NCI-H146 (cell line): ENCODE measurements around the gene MTG2.

Experiments used
- DNase-seq: peaks from one replicate; lab custom pipeline; 2025; lab: John Stamatoyannopoulos, UW

Gene MTG2

GRCh38 chr20:62206388-62206775 is 23.6 kb downstream of the MTG2 start:
- no peak for DNase-seq

DNA sequence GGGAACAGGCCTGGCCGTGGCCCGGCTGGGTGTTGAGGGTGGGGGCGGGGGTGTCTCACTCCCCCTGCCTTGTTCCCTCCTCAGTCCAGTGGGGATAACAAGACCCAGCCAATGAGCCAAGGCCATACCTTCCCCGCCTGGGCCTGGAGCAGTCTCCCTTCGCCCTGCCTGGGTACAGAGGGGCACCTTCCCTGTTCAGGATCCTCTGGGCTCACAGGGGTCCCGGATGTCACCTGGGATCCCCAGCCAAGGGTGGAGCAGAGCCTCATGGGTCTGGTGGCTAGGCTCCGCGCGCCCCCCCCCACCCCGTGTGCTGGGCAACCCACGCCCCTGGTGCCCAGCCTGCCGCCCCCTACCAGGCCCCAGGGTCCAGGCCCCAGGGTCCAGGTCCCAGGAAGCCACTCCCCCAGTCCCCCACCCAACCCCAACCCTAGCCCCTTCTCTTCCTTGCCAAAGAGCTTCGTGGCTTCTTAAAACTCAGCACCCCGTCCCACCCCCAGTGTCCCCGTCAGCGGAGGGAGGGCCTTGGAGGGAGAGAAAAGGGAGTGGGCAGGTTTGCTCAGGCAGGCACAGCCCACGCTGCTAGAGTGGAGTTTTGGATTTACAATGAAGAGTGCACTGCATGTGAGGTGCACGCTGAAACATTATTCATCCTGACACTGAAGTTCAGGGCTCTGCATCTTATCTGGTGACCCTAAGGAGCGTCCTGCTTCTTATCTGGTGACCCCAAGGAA is 25.4 kb downstream of the MTG2 start:
- DNase-seq = no peak

GRCh38 chr20:62208795-62209755 is 26.2 kb downstream of the MTG2 start:
- DNase-seq = no peak

- no peak for DNase-seq
These were observed 27.1 kb downstream of the MTG2 start for GRCh38 chr20:62209850-62210495.

DNA sequence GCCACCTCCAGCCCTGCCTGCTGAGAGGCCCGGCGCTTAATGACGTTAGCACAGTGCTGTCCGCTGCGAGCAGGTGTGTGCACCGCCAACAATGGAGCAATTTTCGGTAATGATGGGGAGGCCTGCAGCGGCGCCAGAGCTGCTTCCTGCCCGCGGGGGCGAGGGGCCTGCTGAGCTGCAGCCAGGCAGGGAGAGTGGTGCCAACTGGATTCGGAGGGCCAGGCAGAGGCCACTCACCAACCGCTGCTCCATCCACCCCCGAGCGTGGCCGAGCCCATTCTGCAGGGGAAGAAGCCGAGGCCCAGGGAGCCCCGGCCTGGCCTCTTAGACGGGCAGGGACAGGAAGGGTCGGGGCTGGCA is 27.6 kb downstream of the MTG2 start:
- DNase-seq = peak; percentile 97

GRCh38 chr20:62211216-62211615 is 28.4 kb downstream of the MTG2 start:
- no peak for DNase-seq

DNA sequence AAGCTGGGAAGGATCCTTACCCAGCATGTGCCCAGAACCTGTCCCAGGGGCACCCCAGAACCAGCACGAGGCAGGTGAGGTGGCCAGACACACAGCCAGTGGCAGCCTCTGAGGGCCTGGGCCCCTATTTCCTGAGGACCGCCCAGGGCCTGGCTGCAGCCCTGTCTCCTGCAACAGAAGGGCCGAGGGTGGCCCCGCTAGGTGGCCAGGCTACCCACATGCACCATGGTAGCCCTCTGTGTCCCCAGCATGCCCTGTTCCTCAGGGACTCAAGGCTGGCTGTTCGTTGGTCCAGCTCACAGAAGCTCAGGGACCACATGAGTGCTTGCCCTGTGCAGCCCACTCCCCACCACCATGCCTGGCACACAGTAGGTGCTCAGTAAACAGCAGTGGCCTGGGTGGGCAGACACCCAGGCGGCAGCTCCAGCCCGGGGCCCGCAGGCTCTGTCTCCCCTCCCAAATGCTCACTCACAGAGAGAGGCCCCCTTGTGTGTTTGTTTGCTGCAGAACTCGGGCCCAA is 29.0 kb downstream of the MTG2 start:
- no peak for DNase-seq

DNA sequence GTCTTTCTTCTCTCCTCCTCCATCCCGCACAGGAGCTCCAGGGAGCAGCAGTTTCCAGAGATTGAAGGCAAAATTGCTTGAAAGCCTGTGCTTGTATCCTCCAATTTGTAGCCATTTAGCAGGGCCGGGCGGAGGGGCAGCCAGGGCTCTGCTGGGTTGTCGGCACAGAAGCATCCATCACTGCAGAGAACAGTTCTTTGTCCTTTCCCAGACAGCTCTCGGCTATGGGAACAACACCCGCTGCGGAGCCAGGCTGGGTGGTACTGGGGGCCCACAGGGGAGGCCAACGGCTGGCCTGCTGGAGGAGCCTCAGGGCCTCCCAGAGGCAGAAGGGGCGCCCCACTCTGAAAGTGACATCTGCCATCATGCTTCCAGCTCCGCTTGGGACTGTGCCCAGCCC is 29.5 kb downstream of the MTG2 start:
- no peak for DNase-seq

GRCh38 chr20:62214067-62214466 is 31.2 kb downstream of the MTG2 start:
- DNase-seq = no peak

DNA sequence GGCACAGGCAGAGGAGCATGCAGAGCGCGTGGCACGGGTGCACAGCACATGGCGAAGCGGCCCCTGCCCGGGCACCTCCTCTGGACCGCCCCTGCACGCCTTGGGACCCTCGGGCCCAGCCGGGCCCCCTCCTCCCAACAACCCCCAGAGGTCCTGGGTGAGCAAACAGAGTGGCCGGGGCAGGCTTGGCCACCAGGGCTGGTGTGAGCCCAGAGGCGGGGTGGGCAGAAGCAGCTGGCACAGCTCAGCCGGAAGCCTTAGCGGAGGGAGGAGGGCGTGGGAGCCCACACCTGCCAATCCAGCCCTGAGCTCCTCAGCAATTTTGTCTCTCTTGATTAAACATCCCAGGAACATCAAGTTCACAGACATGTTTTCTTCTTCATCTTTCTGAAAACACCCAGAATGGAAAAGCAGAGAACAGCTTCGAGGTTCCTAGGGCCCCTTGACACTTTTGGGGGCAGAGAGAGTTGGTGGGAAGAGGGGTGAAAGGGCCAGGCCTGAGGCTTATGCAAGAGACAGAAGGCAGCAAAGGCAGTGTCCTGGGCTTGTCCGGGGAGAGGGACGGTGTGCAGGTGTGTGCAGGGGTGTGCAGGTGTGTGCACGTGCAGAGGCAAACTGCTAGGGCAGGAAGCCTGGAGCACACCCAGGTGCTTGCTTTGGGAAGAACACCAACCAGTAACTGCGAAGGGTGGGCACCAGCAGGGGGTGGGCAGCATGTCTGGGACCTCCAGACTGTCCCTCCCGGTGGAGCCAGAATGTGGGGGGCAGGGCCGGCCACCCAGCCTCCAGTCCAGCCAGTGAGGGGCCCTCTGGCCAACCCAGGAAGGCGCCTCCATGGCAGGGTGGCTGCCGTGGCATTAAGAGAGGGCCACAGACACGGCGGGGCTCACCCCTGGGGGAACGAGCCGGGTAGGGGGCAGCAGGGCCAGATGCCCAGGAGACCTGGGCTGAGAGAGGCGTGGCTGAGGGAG is 32.5 kb downstream of the MTG2 start:
- DNase-seq = no peak

- no peak for DNase-seq
These were observed 33.3 kb downstream of the MTG2 start for GRCh38 chr20:62215991-62216635.

DNA sequence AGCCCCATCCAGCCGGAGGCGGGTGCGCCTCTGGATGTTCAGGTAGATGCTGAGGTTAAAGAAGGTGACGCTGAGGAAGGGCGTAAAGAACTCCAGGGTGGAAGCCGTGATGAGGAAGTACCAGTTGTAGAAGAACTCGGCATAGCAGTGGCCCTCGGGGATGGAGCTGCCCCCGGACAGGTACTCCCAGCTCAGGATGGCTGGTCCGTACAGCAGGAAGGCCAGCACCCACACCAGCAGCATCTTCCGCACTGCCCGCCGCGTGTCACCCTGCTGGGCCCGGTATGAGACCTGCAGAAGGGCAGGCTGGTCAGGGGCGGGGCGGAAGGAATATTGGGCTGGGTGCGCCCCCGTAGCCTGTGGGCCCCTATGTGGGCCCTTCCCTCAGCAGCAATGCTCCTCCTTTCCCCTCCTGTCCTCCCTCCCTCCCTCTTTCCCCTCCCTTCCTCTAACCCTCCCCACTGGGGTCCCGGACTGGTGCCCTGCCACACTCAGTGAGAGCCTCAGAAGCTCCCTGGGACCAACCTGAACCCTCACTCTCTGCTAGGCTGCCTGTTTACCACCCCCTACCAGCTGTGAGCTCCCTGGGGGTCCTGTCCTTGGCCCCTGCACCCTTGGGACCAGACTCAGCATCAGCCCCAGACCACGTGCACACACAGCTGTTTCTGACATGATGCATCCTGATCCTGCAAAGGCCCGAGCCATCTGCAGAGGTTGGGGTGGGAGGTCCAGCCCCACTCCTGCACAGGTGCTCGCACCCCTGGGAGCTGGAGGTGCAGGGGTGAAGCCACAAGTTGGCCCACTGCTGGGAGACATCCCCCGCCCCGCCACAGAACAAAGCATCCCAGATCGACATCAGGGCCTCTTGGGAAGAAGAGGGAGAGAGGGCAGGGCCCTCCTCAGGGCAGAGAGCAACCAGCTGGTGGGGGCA is 34.1 kb downstream of the MTG2 start:
- no peak for DNase-seq

DNA sequence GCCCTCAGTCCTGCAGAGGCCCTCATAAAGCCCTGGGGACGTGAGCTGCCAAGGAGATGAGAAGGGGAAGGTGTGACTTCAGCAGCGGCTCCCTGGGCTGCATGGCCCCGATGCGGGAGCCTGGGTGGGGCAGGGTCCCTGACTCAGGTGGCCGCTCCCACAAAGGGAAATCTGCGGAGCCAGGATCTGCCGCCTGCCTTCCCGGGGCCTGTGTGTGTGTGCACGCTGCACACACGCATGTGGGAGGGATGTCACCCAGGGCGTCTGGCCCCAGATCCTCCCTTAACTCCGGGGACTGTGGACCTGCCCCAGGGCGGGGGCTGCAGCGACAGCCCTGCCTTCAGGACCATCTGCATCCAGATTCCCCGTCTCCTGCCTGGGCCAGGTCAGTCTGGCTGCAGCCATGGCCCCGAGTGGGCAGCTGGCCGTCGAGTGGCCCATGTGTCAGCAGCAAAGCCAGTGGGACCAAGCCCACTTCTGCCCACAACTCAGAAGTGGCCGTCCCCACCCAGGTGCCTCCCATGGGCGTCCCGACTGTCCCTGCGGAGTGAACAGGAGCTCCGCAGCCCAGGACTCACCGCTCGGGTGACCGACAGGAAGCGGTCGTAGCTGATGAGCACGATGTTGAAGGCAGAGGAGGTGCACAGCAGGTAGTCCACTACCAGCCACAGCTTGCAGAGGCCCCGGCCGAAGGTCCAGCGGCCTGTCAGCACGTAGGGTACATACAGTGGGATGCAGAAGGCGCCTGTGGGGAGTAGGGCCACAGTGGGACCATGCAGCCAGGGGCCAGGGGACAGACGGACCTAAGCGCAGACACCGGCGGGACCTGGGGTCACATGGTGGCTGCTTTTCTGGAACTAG is 35.3 kb downstream of the MTG2 start:
- DNase-seq = no peak

- peak; percentile 72 for DNase-seq
These were observed 36.5 kb downstream of the MTG2 start for GRCh38 chr20:62219101-62219991.

- DNase-seq = peak; percentile 74
These were observed 37.3 kb downstream of the MTG2 start, which contains the start of gene HRH3 for GRCh38 chr20:62219992-62220665. Gene HRH3 (minus strand): TSS chr20:62220278. CDS start chr20:62219970, 308 bp downstream.

DNA sequence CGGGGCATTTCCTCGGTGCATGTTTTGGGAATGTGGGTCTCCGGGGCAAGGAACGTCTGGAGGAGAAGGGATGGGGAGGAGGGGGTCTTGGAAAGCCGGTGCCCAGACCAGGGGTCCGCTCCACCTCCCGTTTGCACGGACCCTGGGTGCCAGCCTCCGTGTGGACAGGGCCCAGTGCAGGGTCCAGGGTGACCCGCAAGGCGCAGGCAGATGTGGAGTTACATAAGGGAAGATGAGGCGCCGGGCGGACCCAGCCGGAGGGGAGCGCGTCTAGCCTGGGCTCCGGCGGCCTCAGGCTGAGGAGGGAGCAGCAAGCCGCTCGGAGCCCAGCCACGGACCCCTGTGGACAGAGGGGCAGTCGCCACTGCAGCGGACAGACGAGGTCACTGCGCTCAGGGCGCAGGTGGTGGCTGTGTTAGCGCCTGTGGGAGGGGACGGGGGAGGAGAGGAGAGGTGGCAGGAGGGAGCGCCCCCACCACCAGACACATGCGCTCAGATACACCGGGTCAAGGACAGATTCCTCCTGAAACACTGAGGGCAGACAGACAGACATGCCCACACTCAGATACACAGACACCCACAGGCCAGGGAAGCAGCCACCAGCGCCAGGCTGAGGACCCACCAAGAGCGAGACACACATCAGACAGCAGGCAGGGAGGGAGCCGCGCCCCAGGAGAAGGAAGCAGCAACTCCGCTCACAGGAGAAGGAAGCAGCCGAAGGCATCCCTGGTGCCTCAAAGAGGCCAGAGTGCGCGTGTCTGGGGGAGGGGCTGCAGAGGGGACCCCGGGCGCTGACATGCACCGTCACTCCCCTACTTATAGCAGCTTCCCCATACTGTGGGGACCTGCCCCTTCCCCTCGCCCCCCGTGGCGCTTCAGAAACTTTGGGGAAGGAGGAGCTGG is 38.1 kb downstream of the MTG2 start:
- peak; percentile 82 for DNase-seq
